ENCODE measurements around the gene SARM1. TPM values are rescaled to one million over a fixed set of nuclear protein-coding genes. Genes with fewer than 3 reads are reported as not detected.

The SARM1 gene
- total and polyA plus RNA-seq, 2 experiments from 2014 or later, result 14.5 to 19.5 TPM

GRCh38 chr17:28416703-28417311 lies 45.3 kb downstream of the SARM1 start:
- Histone ChIP-seq H3K36me3 (replicated peaks; ENCODE audit: insufficient read depth, low read depth) (no peaks in the 10 kb centered on the region), H2AFZ (no peak overlapping the region), H3K9me3 (ENCODE audit: low read depth) (no peaks in the 10 kb centered on the region), H3K9me2 (replicated peaks; ENCODE audit: insufficient read depth) (no peaks in the 10 kb centered on the region), H4K20me1 (ENCODE audit: insufficient read depth, poor library complexity, severe bottlenecking) (no peaks in the 10 kb centered on the region), H3K4me1 (ENCODE audit: insufficient read depth) (no peaks in the 10 kb centered on the region), H3K27me3 (no peaks in the 10 kb centered on the region), H3K27ac (no peak overlapping the region), H3K4me3 (no peak overlapping the region), H3K4me2 (no peak overlapping the region), H3K79me2 (no peaks in the 10 kb centered on the region)
- peak; percentile 77 for DNase-seq (ENCODE audit: low spot score)
- 30% methylated on average over 13 of the region's 13 CpGs for WGBS (ENCODE audit: low lambda C conversion rate, missing lambda C conversion rate)
- TF ChIP-seq EZH2phosphoT487 (IDR thresholded peaks at IDR 0.05; ENCODE audit: low read depth, severe bottlenecking, unreplicated experiment) (no peak), EZH2 (IDR thresholded peaks at IDR 0.05; ENCODE audit: borderline replicate concordance) (no peak), CTCF (IDR thresholded peaks at IDR 0.05; ENCODE audit: poor library complexity) (peak; percentile 59)

DNA sequence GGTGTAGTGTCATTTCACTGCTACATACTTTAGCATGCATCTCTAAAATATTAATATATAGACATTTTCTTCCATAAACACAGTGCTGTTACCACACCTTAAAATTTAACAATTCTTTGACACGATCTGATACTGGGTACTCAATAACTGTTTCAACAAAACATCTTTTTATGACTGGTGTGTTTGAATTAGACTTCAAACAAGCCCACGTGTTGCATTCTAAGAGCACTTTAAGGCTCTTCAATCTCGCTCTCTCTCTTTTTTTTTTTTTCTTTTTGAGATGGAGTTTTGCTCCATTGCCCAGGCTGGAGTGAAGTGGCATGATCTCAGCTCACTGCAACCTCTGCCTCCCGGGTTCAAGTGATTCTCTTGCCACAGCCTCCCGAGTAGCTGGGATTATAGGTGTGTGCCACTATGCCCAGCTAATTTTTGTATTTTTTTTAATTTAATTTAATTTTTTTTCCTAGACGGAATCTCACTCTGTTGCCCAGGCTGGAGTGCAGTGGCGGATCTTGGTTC lies 50.4 kb downstream of the SARM1 start:
- WGBS (ENCODE audit: low lambda C conversion rate, missing lambda C conversion rate), result 75% methylated on average over 7 of the region's 7 CpGs
- Histone ChIP-seq H3K9me2 (replicated peaks; ENCODE audit: insufficient read depth) (no peaks in the 10 kb centered on the region), H3K27ac (no peak overlapping the region), H2AFZ (no peak overlapping the region), H3K4me1 (ENCODE audit: insufficient read depth) (no peaks in the 10 kb centered on the region), H3K79me2 (no peaks in the 10 kb centered on the region), H3K27me3 (no peaks in the 10 kb centered on the region), H3K4me3 (no peak overlapping the region), H3K36me3 (replicated peaks; ENCODE audit: insufficient read depth, low read depth) (no peaks in the 10 kb centered on the region), H3K4me2 (no peak overlapping the region), H3K9me3 (ENCODE audit: low read depth) (no peaks in the 10 kb centered on the region), H4K20me1 (ENCODE audit: insufficient read depth, poor library complexity, severe bottlenecking) (no peaks in the 10 kb centered on the region)
- no peak for TF ChIP-seq CTCF (IDR thresholded peaks at IDR 0.05; ENCODE audit: poor library complexity)
- TF ChIP-seq EZH2phosphoT487 (IDR thresholded peaks at IDR 0.05; ENCODE audit: low read depth, severe bottlenecking, unreplicated experiment), result no peak
- no peak for TF ChIP-seq EZH2 (IDR thresholded peaks at IDR 0.05; ENCODE audit: borderline replicate concordance)
- DNase-seq (ENCODE audit: low spot score), result no peak

- H3K27ac ChIP-seq, result no peak overlapping the region
- H3K4me1 ChIP-seq (ENCODE audit: insufficient read depth), result no peaks in the 10 kb centered on the region
- H3K36me3 ChIP-seq (replicated peaks; ENCODE audit: insufficient read depth, low read depth), result no peaks in the 10 kb centered on the region
- H3K9me3 ChIP-seq (ENCODE audit: low read depth), result no peaks in the 10 kb centered on the region
- 89% methylated on average over 13 of the region's 13 CpGs for WGBS (ENCODE audit: low lambda C conversion rate, missing lambda C conversion rate)
- H3K9me2 ChIP-seq (replicated peaks; ENCODE audit: insufficient read depth), result no peaks in the 10 kb centered on the region
- no peak overlapping the region for H3K4me2 ChIP-seq
- H2AFZ ChIP-seq, result no peak overlapping the region
- H3K27me3 ChIP-seq, result no peaks in the 10 kb centered on the region
- H3K4me3 ChIP-seq, result no peak overlapping the region
- H4K20me1 ChIP-seq (ENCODE audit: insufficient read depth, poor library complexity, severe bottlenecking), result no peaks in the 10 kb centered on the region
- no peak for TF ChIP-seq CTCF (IDR thresholded peaks at IDR 0.05; ENCODE audit: poor library complexity)
- TF ChIP-seq EZH2 (IDR thresholded peaks at IDR 0.05; ENCODE audit: borderline replicate concordance), result no peak
- TF ChIP-seq EZH2phosphoT487 (IDR thresholded peaks at IDR 0.05; ENCODE audit: low read depth, severe bottlenecking, unreplicated experiment), result no peak
- no peak for DNase-seq (ENCODE audit: low spot score)
- no peaks in the 10 kb centered on the region for H3K79me2 ChIP-seq
Observed at GRCh38 chr17:28425206-28425605, 53.7 kb downstream of the SARM1 start.
